ENCODE measurements around the gene KEAP1.
"Not testable (repeated sequence)": the region's sequence is repeated elsewhere in the genome, so short reads cannot be mapped to it uniquely, and the experiment has no call there.

Gene KEAP1

DNA sequence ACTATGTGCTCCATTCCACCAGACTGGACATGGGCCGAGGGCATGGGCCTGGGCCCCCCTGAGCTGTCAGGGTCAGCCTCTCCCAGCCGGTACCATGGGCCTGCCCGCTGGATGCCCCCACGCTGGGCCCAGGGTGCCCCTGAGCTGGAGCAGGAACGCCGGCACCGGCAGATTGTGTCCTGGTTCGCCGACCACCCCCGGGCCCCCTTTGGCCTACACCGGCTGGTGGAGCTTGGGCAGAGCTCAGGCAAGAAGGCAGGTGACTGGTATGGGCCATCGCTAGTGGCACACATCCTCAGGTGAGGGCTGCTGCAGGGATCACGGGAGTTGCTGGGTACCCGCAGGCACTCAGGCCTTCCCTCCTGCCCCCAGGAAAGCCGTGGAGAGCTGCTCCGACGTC is 43.7 kb upstream of the KEAP1 start:
- no peak overlapping the region for H3K4me3 ChIP-seq (ENCODE audit: low read length)
- TF ChIP-seq, protein P1, sequence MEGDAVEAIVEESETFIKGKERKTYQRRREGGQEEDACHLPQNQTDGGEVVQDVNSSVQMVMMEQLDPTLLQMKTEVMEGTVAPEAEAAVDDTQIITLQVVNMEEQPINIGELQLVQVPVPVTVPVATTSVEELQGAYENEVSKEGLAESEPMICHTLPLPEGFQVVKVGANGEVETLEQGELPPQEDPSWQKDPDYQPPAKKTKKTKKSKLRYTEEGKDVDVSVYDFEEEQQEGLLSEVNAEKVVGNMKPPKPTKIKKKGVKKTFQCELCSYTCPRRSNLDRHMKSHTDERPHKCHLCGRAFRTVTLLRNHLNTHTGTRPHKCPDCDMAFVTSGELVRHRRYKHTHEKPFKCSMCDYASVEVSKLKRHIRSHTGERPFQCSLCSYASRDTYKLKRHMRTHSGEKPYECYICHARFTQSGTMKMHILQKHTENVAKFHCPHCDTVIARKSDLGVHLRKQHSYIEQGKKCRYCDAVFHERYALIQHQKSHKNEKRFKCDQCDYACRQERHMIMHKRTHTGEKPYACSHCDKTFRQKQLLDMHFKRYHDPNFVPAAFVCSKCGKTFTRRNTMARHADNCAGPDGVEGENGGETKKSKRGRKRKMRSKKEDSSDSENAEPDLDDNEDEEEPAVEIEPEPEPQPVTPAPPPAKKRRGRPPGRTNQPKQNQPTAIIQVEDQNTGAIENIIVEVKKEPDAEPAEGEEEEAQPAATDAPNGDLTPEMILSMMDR (conservative IDR thresholded peaks at IDR 0.05; ENCODE audit: low read length) = no peak

GRCh38 chr19:10544753-10545251 is 41.6 kb upstream of the KEAP1 start:
- DNase-seq (ENCODE audit: low read depth) = no peak
- TF ChIP-seq, protein P1 (conservative IDR thresholded peaks at IDR 0.05; ENCODE audit: low read length) = no peak
- H3K4me3 ChIP-seq (ENCODE audit: low read length) = peak overlapping the region; percentile 82

More for the DNA sequence above, 43.7 kb upstream of the KEAP1 start:
- no peak for DNase-seq (ENCODE audit: low read depth)

DNA sequence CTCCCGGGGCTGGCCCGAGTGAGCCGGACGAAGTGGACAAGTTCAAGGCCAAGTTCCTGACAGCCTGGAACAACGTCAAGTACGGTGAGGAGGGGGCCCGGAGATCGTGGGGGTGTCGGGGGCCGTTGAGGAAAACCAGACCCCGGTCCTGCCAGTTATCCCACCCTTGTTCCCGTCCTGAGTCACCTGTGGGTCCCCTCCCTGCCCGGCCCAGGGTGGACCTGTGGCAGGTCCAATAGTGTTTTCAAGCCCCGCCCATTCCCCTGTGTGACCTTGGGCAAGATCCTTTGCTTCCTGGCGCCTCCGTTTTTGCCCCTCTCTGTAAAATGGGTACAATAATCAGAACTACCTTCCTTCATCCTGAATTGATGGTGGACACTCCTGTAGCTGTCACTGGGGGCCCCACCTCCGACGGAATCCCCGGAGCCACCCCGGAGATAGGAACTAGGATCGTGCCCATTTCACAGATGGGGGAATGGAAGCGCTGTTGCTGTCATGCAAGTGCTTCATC is 41.1 kb upstream of the KEAP1 start:
- no peak for DNase-seq (ENCODE audit: low read depth)
- TF ChIP-seq, protein P1 (conservative IDR thresholded peaks at IDR 0.05; ENCODE audit: low read length) = no peak
- peak overlapping the region; percentile 82 for H3K4me3 ChIP-seq (ENCODE audit: low read length)

DNA sequence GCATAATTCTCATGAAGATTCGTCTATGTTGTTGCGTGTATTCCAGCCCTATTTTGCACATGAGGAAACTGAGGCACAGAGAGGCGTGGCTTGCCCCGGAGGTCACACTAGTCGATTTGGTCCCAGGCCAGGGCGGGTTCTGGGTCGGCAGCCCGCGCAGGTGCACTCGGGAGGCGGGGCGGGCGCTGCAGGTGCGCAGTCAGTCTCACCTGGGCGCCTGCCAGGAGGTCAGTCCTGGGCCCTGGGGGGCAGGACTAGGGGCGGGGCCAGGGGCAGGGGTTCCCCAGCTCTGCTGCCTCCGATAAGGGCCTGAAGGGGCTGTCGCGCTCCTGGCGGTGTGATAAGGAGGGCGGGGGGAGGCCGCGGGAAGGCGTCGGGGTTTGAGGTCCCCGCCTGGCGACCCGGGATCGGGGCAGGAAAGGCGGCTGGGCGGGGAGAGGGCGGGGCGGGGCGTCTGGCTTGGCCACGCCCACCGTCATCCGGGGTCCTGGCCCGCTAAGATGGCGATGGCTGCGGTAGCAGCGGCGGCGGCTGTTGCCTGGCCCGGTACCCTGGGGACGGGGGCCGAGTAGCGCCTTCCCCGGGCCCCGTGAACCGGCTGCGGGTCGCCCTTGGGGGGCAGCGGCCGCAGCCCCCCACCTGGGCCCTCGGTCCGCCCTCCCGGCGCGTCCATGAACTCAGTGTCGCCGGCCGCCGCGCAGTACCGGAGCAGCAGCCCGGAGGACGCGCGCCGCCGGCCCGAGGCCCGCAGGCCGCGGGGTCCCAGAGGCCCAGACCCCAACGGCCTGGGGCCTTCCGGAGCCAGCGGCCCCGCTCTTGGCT is 40.5 kb upstream of the KEAP1 start, which contains the start of gene ATG4D:
Gene ATG4D (plus strand): TSS at position 485 of the 822 bp plus-strand sequence. CDS start 187 bp downstream, at position 672.
- peak within 1 kb of the TSS; percentile 82 for H3K4me3 ChIP-seq (ENCODE audit: low read length)
- DNase-seq (ENCODE audit: low read depth) = peak; percentile 60
- TF ChIP-seq, protein P1 (conservative IDR thresholded peaks at IDR 0.05; ENCODE audit: low read length) = no peak

GRCh38 chr19:10543059-10543419 is 39.9 kb upstream of the KEAP1 start:
- peak overlapping the region; percentile 82 for H3K4me3 ChIP-seq (ENCODE audit: low read length)
- TF ChIP-seq, protein P1 (conservative IDR thresholded peaks at IDR 0.05; ENCODE audit: low read length) = no peak
- DNase-seq (ENCODE audit: low read depth) = no peak

DNA sequence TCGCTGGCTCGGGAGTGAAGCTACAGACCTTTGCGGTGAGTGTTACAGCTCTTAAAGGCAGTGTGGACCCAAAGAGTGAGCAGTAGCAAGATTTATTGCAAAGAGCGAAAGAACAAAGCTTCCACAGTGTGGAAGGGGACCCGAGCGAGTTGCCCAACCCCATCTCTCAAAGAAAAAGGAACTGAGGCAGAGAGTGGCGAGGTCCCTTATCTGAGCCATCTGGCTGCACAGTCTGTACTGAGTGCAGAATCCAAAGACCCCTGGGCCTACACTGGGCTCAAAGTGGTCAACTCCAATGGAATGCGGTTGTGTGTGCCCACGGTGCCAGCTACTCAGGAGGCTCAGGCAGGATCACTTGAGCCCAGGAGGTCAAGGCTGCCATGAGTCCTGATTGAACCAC is 35.9 kb upstream of the KEAP1 start:
- DNase-seq (ENCODE audit: low read depth) = not testable (repeated sequence)

GRCh38 chr19:10538204-10538983 is 35.2 kb upstream of the KEAP1 start:
- no peak overlapping the region for H3K4me3 ChIP-seq (ENCODE audit: low read length)
- TF ChIP-seq, protein P1 (conservative IDR thresholded peaks at IDR 0.05; ENCODE audit: low read length) = no peak
- no peak for DNase-seq (ENCODE audit: low read depth)

More for the DNA sequence above, 35.9 kb upstream of the KEAP1 start:
- H3K4me3 ChIP-seq (ENCODE audit: low read length) = not testable (repeated sequence)
